ENCODE data around the gene JAML. TPM values are rescaled to one million over a fixed set of nuclear protein-coding genes. Genes with fewer than 3 reads are reported as not detected.
A peak's percentile ranks its signal among the peaks of the same experiment; 100 is the strongest.

The JAML gene
- total RNA-seq, 1 experiment from 2014 or later: not detected

DNA sequence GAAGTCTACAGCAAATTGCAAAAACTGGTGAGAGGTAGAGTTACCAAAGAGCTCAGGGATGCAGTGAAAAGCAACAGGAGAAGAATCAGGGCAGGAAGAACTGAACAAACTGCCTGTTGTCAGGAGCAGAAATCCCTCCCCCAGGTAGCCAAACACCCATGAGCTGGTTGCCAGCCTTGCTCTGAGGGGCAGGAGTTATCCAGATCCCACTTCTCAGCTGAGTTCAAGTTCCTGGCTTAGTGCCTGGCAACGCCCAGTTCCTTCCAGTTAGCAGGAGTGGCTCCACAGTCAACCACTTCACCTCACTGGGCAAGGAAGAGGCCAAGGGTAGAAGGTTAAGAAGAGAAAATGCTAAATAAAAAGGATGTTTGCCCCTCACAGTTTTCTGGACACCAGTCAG lies 41.1 kb upstream of the JAML start:
- H3K36me3 Mint-ChIP-seq (ENCODE audit: insufficient read depth, unreplicated experiment): peaks cover 33% of the 10 kb centered on the region
- intact Hi-C loops (cut with micrococcal nuclease; ENCODE audit: unreplicated experiment): loop anchor here (2.0 kb wide), 1 partner anchor 25 kb away; no protein-coding TSS in a partner anchor

DNA sequence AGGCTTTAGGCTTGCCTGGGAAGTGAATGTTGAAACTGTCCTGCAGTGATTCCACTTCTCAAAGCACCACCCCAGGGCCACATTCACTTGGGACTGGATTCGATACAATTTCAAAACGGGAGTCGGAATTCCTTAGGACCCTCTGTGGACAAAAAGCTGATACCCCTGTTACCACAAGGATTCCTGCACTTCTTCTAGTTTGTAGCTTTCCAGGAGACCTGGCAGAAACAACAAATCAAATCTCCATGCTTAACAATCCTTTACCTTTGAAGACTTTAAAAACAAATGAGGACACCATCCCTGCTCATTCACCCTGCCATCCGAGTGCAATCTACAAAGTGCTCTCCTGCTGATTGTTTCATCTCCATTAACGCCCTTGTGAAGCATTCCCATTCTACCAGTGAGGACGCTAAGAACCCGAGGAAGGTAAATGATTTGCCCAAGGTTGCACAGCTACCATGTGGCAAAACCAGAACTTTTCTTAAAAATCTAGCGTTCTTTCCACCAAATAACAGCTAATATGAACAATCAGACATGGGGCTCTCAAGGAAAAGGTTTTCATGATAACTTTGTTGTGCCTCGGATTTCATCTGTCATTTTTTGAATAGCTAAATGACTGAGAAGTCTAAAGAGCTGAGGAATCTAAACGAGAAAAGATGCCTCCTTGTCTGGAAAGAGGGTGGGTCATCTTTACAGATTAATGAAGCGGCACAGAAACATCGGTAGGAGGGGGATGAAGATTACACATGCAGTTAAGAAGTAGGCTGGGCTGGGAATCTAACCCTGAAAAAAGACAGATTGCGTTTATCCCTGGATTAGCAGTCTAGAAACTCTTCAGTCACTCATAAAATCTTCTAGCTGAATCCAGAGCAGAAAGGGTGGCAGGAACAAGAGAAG lies 40.0 kb upstream of the JAML start:
- CTCF ChIA-PET: interaction anchor here (1.2 to 1.3 kb wide), 4 partner anchors 13 to 66 kb away, joined by 3 to 6 read pairs (median 4); partner anchors contain the start of gene MPZL3
- intact Hi-C loops (cut with micrococcal nuclease; ENCODE audit: unreplicated experiment): loop anchor here (2.0 kb wide), 1 partner anchor 26 kb away; no protein-coding TSS in a partner anchor
- Mint-ChIP-seq H3K9me3 (ENCODE audit: low read depth, unreplicated experiment) (no peaks in the 10 kb centered on the region), H3K36me3 (ENCODE audit: insufficient read depth, unreplicated experiment) (peaks cover 33% of the 10 kb centered on the region), H3K27me3 (ENCODE audit: unreplicated experiment) (no peaks in the 10 kb centered on the region), H3K27ac (ENCODE audit: unreplicated experiment) (peak overlapping the region; percentile 98), H3K4me3 (ENCODE audit: low read depth, unreplicated experiment) (peak overlapping the region; percentile 94), H3K4me1 (ENCODE audit: low read depth, unreplicated experiment) (peaks cover 37% of the 10 kb centered on the region)
- TF ChIP-seq, protein P1, sequence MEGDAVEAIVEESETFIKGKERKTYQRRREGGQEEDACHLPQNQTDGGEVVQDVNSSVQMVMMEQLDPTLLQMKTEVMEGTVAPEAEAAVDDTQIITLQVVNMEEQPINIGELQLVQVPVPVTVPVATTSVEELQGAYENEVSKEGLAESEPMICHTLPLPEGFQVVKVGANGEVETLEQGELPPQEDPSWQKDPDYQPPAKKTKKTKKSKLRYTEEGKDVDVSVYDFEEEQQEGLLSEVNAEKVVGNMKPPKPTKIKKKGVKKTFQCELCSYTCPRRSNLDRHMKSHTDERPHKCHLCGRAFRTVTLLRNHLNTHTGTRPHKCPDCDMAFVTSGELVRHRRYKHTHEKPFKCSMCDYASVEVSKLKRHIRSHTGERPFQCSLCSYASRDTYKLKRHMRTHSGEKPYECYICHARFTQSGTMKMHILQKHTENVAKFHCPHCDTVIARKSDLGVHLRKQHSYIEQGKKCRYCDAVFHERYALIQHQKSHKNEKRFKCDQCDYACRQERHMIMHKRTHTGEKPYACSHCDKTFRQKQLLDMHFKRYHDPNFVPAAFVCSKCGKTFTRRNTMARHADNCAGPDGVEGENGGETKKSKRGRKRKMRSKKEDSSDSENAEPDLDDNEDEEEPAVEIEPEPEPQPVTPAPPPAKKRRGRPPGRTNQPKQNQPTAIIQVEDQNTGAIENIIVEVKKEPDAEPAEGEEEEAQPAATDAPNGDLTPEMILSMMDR (IDR thresholded peaks at IDR 0.05; ENCODE audit: unreplicated experiment): no peak
- TSS peak; percentile 88 for BruUV-seq (replicated peaks)
- no peak for DNase-seq

More for the DNA sequence above, 41.1 kb upstream of the JAML start:
- no peaks in the 10 kb centered on the region for H3K9me3 Mint-ChIP-seq (ENCODE audit: low read depth, unreplicated experiment)
- CTCF ChIA-PET: interaction anchor here (0.6 to 1.1 kb wide), 2 partner anchors 10 to 68 kb away, joined by 3 to 4 read pairs; no protein-coding TSS in a partner anchor
- H3K27ac Mint-ChIP-seq (ENCODE audit: unreplicated experiment): peak overlapping the region; percentile 98
- peak overlapping the region; percentile 94 for H3K4me3 Mint-ChIP-seq (ENCODE audit: low read depth, unreplicated experiment)
- no TSS peak for BruUV-seq (replicated peaks)
- TF ChIP-seq, protein P1 (IDR thresholded peaks at IDR 0.05; ENCODE audit: unreplicated experiment): no peak
- peaks cover 37% of the 10 kb centered on the region for H3K4me1 Mint-ChIP-seq (ENCODE audit: low read depth, unreplicated experiment)
- DNase-seq: peak; percentile 39
- no peaks in the 10 kb centered on the region for H3K27me3 Mint-ChIP-seq (ENCODE audit: unreplicated experiment)

DNA sequence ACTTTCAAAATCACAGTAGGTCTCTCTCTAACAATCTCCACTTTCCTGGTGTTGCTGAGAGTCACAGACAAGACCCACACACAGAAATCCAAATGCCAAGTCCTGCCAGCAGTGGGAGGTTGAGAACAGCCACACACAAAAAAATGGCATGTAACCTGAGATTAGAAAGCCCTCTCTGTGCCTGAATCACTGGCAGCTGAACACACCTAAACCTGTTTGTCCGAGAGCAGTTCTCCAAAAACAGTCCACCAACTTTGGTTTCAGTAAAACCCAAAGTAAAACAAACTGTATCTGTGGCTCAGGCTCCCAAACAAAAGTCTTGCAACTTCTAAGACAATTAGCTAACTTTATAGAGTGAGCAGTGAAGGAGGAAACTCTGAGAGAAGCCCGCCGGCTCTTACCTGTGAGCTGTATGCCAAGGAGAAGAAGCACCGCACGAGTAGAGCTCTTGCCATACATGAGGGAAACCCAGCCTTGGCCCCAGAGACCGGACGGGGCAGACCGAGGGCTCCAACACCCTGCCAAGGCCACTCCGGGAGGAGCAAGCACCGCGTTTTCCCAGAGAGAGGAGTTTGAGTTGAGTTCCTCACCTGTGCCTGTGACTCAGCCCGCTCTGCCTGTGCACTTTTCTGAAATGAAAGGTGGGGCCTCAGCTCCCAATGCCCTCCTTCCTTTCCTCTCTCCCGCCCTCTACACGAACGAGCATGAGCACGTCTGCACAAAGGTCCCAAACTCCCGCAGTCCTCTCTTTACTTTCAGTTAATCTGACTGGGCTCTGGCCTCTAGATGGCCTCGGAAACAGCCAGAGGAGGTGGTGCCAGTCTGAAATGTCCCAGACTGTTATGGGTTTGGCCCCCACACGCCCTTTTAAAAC lies 39.1 kb upstream of the JAML start, which contains the start of gene MPZL2:
Gene MPZL2, minus strand, starts transcription at position 603 of the 874 bp plus-strand sequence. Its CDS starts 144 bp downstream, at position 459.
- peak; percentile 79 for DNase-seq
- Mint-ChIP-seq H3K36me3 (ENCODE audit: insufficient read depth, unreplicated experiment) (peaks cover 38% of the 10 kb centered on the region), H3K4me3 (ENCODE audit: low read depth, unreplicated experiment) (peak within 1 kb of the TSS; percentile 94), H3K9me3 (ENCODE audit: low read depth, unreplicated experiment) (no peaks in the 10 kb centered on the region), H3K27ac (ENCODE audit: unreplicated experiment) (peak within 1 kb of the TSS; percentile 98), H3K4me1 (ENCODE audit: low read depth, unreplicated experiment) (peaks cover 37% of the 10 kb centered on the region), H3K27me3 (ENCODE audit: unreplicated experiment) (no peaks in the 10 kb centered on the region)
- intact Hi-C loops (cut with micrococcal nuclease; ENCODE audit: unreplicated experiment): loop anchor here (2.0 kb wide), 1 partner anchor 27 kb away; no protein-coding TSS in a partner anchor
- CTCF ChIA-PET: interaction anchor here (0.8 to 1.3 kb wide), 6 partner anchors 12 to 65 kb away, joined by 3 to 6 read pairs (median 4); partner anchors contain the start of gene MPZL3
- TF ChIP-seq, protein P1 (IDR thresholded peaks at IDR 0.05; ENCODE audit: unreplicated experiment): no peak
- TSS peak; percentile 64 for BruUV-seq (replicated peaks)

DNA sequence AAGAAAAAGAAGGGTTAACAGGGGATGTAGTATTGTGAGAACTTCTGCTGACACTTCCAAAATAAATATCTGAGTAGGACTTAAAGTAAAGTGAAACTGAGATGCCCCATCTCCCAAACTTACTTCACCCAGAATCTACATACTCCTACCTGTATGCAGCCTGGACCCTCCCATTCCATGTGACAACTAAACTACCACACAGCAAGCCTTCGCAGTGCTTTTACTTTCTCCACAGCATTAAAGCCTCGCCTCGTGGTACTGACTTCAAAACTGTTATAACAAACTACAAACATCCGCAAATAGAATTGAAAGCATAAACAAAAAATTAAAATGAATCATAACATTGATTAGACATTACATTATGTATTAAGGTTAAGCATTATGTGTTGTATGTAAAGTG lies 38.3 kb upstream of the JAML start:
- Mint-ChIP-seq H3K9me3 (ENCODE audit: low read depth, unreplicated experiment) (no peaks in the 10 kb centered on the region), H3K4me3 (ENCODE audit: low read depth, unreplicated experiment) (peak overlapping the region; percentile 94), H3K4me1 (ENCODE audit: low read depth, unreplicated experiment) (peaks cover 37% of the 10 kb centered on the region), H3K27ac (ENCODE audit: unreplicated experiment) (peak overlapping the region; percentile 98), H3K27me3 (ENCODE audit: unreplicated experiment) (no peaks in the 10 kb centered on the region), H3K36me3 (ENCODE audit: insufficient read depth, unreplicated experiment) (peaks cover 41% of the 10 kb centered on the region)
- intact Hi-C loops (cut with micrococcal nuclease; ENCODE audit: unreplicated experiment): no loop called here
- DNase-seq: no peak
- no TSS peak for BruUV-seq (replicated peaks)
- TF ChIP-seq, protein P1 (IDR thresholded peaks at IDR 0.05; ENCODE audit: unreplicated experiment): no peak
- CTCF ChIA-PET: interaction anchor here (1.1 kb wide), 1 partner anchor 18 kb away, joined by 4 read pairs; no protein-coding TSS in a partner anchor
